OCI-M2 (cell line): ENCODE measurements around the gene RHEX.

Source experiments
- DNase-seq: peaks from one replicate; lab custom pipeline; 2025; ENCODE audit not compliant: unreplicated experiment; lab: John Stamatoyannopoulos, UW

RHEX gene

DNA sequence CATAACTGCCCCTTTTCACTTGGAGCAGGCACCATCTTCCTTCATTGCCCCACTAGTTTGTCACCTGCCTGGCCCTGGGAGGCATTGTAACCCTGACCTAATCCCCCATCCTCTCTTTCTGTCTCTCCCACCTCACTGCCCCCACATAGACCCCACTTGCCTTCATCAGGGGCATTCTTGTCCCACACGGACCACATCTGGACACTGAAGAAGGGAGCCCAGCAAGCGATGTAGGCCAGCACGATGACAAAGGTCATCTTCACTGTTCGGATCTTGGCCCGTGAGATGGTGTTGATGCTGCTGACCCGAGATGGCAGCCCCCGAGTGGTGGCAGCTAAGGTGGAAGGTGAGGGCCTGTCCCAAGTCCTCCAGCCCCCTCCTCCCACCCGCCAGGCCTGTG lies 62.8 kb downstream of the RHEX start:
- DNase-seq: no peak

DNA sequence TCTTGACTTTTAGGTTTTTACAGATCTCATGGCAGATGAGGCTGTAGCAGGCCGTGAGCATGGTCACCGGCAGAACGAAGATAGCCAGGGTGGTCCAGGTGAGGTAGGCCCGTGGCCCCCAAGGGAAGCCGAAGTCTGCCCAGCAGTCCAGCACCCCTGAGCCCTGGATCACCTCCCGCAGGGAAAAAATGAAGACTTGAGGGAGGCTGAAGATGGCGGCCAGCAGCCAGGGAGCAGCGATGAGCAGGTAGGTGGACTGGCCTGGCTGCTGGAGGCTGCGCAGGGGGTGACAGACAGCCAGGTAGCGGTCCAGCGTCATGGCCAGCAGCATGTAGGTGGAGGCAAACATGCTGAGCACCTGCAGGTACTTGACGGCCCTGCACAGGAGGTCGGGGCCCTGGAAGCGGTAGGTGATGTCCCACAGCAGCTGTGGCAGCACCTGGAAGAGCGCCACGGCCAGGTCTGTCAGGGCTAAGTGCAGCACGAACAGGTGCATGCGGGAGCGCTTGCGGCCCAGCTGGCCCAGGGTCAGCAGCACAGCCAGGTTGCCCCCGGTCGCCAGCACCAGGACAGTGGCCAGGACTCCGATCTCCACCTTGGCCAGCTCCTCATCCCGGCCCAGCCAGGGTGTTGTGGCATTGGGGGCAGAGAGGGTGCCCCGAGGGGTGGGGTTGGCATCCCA lies 63.4 kb downstream of the RHEX start:
- no peak for DNase-seq

DNA sequence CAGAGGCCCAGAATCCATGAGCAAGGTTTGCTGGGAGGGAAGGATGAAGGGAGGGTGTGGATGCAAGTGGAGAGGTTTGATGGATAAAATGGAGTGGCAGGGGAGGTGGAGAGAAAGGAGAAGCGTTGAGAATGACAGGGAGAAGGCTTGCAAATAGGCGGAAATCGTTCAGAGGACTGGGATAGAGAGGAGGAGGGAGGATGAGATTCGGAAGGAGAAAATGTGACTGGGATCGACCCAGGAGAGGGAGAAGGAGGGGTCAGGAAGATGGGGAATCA lies 63.8 kb downstream of the RHEX start:
- no peak for DNase-seq

DNA sequence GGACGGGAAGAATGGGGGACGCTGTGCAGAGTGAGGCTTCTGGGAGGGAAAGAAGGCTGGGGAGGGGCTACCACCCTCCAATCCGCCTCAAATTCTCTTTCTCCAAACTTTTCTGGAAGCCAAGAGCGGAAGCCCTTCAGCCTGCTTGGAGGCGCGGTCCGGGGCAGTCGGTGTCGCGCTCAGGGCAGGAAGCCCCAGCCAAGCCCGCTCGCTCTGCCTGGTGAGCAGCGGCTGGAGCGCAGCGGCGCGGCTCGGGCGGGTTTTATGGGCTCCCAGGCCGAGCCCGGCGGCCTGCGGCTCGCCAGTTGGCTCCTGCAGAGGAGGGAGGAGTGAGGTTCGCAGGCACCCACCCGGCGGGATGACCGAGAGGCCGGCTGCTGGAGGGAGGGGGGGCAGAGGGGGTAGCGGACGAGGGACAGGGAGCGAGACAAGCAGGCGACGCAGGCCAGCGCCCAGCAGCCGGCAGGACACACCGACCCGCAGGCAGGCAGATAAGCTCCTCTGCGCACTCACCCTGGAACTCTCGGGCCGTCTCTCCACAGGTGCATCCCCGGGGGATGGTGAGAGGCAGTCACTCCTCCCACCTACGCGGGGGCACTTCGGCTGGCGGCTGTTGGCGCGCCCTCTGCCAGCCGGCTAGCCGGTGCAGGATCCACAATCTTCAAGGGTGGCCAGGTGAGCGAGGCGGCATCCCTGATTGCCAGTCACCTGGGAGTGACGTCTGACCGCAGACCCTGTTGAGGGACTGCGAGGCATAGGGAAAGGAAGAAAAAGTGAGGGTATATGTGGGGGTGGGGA lies 64.4 kb downstream of the RHEX start, which contains the start of gene AVPR1B:
Gene AVPR1B (minus strand): TSS at position 238 of the 798 bp plus-strand sequence. CDS start 498 bp downstream, outside the sequence.
- no peak for DNase-seq

DNA sequence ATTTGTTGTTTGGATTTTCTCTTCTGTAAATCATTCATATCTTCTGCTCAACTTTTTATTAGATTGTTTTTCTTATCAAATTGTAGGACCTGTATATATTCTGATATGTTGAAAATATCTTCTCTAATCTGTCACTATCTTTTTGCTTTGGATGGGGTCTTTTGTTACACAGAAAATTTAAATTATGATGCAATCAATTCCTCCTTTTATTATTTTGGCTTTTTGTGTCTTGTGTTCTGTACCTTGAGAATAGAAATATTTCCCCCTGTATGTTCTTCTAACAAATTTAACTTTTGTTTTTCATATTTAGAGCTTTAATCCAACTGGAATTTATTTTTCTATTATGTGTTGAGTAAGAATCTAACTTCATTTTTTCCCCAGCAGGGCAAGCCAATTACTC lies 67.4 kb downstream of the RHEX start:
- DNase-seq: no peak

DNA sequence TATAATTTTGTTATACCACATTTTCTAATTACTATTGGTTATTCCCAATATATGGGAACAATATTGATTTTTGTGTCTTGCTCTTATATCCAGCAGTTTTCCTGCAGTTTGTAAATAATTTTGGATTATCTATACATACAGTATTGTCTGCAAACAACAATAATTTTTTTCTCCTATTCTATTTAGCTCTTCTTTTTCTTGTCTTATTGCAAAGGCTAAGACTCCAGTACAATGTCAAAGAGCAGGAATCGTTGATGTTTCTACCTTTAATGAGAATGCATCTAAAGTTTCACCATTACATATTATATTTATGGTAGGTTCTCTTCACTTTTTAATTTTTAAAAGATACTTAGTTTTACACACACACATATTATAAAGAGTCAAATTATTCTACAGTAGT lies 68.3 kb downstream of the RHEX start:
- no peak for DNase-seq

DNA sequence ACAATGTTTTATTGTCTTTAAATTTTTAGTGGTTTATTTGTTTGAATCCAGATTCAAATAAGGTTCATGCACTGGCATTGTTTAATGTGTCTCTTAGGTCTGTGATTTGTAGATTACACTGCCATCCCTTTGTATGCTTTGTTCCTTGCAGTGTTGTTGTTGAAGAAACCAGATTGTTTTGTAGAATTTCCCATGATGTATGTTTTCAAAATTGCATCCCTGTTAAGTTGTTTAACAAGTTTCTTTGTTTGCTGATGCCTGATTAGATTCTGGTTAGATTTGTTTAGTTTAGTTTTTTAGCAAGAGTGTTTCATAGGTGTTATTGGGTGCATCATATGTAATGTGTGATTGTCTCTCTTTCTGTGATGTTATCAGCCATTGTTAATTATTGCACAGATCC lies 69.7 kb downstream of the RHEX start:
- DNase-seq: no peak

DNA sequence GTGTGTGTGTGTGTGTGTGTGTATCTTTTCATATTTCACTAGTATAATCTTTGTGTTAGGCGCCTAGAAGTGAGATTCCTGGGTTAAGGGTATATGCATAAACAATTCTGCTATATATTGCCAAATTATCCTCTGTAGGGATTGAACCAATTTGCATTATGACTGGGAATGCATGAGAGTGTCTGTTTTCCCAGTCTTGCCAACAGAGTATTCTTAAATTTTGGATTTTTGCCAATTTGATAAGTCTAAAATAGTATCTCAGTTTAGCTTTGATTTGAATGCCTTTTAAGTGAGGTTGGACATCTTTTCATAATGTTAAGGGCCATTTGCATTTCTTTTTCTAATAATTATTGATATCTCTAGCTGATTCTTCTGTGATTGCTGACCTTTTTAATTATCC lies 72.4 kb downstream of the RHEX start:
- DNase-seq: no peak

DNA sequence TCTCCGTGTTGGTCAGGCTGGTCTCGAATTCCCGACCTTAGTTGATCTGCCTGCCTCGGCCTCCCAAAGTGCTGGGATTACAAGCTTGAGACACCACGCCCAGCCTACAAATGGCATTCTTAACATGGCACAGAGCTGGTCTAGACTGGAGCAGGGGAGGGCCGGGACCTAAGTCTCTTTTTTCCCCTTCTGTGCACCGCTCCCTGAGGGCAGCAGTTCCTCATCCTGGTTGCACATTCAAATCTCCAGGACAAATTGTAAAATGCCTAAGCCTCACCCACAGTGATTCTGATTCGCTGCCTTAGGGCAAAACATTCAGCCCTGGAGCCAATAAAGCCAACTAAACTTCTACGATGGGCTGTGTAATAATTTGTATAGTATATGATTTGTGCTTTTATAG lies 74.4 kb downstream of the RHEX start:
- no peak for DNase-seq

DNA sequence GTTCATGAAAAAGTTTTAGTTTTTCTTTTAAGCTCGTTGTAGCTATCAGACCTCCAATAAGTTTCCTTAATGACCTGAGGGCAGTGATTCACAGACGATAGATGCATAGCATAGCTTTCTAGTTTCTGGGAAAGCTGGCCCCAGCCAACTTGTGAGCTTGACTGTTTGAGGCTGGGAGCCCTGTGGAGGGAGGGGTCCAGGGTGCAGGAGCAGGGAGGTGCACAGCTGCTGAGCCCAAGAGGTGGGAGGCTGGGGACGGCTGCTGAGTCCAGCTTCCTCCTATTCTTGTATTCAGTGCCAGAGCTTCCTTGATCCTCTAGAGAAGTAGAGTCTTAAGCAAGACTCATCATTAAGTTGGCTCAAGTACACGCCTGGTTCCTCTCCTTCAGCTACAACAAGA lies 75.2 kb downstream of the RHEX start:
- no peak for DNase-seq

DNA sequence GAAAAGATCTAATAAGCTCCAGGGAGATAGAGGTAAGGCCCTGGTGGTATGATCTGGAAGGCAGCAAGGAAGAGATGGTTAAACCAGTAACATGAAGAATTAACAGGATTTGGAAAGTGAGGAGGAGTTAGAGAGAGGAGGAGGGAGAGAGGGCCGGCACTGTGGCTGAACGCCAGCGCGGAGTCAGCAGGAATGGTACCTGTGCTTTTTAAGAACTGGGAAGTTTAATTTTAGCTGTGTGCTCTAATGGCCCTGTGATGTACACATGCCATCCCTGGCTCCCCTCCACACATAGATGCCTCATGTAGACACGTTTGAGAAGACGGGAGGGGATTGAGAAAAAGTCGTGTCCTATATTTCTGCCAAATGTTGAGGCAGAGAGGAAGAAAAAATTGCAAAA lies 78.1 kb downstream of the RHEX start:
- no peak for DNase-seq

DNA sequence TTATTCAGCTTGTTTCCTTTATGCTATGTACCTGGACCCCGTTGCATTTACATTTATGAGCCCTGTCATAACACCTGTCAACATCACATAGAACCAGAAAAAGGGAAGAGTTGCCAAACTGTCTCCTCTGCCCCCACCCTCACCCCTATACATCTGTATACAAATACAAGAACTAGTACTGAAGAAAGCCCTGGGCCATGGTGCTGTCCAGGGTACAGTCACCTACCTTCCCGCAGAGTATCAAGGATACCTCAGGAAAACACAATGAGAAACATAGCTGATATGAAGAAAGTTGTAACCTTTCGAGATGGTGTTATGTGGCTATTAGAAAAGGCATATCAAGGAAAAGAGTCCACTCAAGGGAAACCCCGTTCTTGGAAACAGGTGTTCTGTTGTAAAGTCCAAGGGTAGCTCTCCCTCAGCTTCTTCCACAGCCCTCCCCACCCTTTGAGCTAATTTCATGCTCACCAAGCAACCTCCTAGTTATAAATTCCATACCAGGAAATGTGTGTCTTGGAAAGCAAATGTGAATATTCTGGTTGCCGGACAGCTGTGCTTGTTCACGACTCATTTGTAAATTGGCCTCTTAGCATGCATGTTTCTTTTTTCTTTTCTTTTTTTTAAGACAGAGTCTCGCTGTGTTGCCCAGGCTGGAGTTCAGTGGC lies 80.9 kb downstream of the RHEX start:
- no peak for DNase-seq

DNA sequence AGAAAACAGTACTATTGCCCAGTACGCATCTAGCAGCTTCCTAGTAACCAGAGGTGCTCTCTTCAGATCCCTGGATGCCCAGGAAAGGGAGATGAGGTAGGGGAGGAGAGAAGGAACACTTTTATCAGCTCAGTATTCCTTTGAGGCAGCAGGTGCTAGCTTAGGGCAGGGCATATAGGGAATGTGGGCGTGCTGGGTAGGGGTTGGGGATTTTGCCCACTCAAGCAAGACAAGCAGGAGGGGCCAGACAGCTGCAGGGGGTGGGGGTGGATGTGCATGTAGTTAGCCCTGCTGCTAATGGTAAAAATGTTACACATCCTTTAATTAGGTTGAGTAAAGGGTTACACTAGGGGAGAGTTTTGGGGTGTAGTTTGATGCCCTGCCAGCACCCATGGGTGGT lies 82.3 kb downstream of the RHEX start:
- no peak for DNase-seq

DNA sequence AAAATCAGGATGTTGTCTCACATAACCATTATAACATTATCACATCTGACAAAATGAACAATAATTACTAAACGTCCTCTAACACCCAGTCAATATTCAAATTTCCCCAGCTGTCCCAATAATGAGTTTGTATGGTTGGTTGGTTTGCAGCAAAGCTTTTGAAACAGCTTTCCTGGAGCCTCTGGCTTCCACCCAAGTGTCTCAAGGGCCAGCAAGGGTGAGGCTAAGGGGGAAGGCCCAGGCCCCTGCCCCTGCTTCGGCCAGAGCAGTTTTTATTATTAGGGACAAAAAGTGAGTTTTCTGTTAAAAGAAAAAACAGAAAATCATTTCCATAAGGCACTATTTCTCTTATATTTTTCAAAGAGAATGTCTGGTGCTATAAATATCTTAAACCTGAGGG lies 83.3 kb downstream of the RHEX start:
- no peak for DNase-seq

DNA sequence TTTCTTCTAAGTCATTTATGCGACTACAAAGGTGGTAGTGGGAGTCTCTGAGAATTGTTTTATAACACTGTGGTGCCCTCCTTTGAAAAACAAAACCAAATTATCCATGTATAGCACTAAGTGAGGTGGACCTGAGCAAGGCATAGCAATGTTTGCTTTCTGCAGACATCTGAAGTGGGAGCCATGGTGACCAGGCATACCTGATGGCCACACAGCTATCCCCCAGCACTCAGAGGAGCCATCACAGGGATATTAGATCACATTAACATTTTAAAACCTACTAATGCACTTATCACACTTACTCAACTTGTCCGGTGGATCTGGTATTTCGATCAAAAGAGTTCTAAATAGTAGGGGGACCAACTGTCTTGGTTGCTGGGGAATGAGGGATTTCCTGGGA lies 89.0 kb downstream of the RHEX start:
- DNase-seq: no peak

DNA sequence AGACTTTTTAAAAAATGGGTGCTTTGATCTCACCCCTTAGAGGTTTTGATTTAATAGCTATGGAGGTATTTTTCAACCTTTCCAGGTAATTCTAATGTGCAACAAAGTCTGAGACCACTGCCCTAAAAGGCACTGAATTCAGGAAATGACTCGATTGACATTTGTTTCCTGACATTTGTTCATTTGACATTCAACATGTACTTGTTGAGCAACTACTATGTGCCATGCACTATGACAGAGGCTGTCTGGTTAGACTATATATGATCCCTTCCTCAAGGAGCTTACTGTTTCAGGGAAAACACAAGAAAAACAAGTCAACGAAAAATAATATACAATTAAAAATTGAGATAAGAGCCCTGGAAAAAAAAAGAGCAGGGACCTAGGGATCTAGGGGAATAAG lies 89.8 kb downstream of the RHEX start:
- DNase-seq: no peak

DNA sequence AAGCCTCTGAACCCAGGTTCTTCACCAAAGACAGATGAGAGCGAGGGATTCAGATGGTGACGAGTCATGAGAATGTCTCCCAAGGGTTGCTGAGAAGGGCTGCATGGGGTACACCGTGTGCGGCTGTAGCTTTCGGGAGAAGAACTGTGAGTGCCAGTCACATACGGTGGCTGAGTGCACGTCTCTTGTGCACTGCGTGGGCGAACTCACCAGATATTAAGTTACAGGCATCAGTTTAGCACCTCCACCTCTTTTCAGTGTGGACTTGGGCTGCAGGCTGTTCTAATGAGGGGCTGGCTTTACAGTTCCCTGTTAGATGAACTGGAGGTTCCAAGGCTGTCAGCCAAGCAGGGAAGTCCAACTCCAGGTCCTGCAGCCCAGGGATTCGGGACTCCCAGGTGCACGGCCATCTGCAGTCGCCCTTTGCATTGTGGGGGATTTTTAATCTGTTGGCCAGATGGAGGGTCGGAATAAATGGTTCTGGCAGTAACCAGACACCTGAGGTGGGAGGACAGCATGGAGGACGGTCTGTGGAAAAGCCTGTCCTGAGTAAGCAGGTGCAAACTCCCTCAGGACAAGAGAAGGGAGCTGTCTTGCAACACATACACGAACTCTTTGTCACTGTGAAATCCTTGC lies 90.7 kb downstream of the RHEX start:
- DNase-seq: no peak

DNA sequence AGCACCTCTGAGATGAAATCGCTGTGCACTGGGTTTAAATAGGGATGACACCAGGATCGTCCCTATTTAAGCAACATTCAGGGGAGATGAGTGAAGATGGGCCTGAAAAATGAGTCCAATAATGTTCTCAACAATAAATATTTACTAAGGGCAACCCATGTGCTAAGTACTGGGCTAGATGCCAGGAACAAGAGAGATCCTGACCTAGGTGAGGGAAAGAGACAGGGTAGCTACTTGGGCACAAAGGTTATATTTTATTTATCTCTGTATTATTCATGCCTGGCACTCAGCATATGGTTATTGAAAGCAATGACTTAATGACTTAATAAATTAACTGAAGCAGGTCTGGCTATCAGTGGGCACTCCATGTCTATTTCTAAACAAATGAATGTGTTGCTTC lies 91.6 kb downstream of the RHEX start:
- no peak for DNase-seq

DNA sequence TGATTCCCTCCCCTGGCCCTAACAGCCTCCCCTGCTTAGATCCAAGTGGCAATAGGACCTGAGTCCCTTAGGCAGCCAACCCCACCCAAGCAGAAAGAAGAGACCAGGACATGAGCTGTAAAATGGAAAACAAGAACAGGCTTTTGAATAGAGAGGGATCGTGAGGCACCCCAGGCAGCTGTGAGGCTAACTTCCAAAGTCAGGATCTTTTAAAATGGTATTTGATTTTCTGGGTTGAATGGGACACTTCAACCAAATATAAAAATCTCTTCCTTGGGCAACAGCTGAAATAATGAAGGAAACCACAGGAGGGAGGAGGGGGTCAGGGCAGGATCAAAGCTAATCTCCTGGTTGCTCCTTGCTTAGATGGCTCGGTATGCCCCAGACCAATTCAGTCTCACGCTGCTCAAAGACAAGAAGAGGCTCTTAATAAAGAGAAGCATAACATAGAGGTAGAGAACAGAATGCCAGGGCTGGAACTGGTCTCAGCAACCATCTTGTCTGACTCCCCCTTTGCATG lies 92.9 kb downstream of the RHEX start:
- DNase-seq: no peak
